ENCODE measurements around the gene SERGEF. TPM values are rescaled to one million over a fixed set of nuclear protein-coding genes. Genes with fewer than 3 reads are reported as not detected.

The SERGEF gene
- total RNA-seq, 2 experiments from 2014 or later, result 27.5 to 27.7 TPM

DNA sequence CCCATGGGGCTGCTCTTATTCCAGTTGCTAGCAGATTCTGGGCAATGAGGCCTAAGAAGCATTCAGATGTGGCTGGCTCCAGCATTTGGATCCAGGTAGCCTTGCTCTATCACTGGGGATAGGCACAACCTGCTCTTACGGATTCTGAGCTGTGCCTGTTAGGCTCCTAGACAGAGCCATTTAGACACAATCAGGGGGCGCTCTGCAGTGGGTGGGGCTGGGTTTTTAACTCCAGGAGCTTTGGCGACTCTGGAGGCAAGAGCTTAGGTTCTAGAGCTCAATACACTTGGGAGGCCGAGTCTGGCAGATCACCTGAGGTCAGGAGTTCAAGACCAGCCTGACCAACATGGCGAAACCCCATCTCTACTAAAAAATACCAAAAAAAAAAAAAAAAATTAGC lies 246.3 kb downstream of the SERGEF start:
- POLR2A ChIA-PET, result no interaction called here
- CTCF ChIA-PET, result interaction anchor here (0.7 kb wide), 1 partner anchor 185 kb away, joined by 3 read pairs; no protein-coding TSS in a partner anchor

DNA sequence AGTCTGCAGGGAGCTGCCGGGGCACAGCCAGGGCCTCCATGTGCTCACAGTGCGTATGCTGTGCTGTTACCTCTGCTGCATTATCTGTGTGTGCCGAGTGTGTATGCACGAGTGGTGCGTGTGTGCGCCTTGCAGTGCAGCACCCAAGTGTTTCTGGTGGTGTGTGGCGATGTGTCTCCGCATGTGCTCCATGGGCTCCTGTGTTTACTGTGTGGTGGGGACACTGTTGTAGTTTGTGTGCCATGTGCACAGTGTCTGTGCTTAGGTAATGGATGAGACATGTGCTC lies 246.8 kb downstream of the SERGEF start:
- ChIA-PET CTCF (no interaction called here), POLR2A (no interaction called here)

DNA sequence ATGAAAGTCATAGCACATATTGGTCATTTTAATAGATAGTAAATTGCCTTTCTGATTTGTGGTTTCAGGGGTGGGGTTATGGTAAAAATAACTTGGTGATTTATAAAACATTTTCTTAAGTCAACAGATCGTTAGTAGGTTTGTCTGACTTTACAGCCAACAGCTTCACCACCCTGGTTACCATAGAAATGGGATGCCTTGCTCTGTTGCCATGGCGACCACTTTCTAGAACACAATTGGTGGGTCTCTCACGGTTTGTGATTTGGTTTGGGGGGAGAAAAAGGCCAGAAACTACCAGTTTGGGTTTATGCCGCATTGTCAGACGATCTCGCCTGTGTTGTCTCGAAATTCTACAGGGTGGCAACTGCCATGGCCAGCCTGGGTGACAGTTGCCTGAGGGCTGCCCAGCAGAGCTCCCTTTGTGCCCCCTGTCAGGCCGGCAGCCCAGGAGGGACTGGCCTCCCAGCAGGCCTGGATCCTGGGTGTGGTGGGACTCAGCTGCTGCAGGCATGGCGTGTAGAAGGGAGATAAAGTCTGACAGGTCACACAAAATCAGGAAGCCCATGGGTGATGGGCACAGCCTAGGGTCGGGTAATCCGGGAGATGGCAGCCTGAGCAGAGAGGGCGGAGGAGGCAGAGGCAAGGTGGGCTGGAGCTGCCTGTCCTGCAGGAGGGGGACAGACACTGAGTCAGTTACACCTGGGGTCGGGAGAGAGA lies 247.3 kb downstream of the SERGEF start:
- CTCF ChIA-PET, result no interaction called here

DNA sequence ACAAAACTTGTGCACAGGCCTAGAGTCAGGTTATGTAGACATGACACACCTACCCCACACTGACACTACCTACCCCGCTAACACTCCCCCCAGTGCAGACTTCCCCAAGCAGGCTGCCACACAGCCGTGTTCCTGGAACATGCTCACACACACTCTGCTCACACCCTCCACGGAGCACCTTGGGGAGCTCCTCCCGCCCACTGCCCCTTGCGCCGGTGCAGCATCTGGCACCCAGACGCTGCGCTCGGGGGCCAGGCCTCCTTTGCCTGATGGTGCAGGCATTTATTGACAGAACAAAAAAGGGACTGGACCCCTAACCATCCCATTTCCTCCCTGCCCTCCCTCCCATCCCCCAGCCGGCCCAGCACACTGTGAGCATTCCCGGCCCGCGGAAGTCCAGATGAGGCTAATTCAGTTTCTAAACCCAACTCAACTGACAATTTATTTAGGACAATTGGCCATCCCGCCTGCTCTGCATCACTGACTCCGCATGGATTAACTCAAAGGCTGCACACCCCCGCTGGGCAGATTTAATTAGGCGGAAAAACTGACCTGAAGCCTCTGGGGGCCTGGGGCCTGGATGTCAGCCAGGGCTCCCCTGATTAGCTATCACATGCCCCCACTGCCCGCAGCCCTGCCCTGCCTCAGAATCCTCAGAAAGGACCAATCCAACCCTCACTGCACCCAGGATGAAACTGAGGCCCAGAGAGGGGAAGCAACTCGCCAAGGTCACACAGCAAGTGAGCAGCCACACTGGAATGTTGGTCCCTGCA lies 248.2 kb downstream of the SERGEF start:
- ChIA-PET POLR2A (no interaction called here), CTCF (no interaction called here)

More for the DNA sequence above, 247.3 kb downstream of the SERGEF start:
- POLR2A ChIA-PET, result no interaction called here

DNA sequence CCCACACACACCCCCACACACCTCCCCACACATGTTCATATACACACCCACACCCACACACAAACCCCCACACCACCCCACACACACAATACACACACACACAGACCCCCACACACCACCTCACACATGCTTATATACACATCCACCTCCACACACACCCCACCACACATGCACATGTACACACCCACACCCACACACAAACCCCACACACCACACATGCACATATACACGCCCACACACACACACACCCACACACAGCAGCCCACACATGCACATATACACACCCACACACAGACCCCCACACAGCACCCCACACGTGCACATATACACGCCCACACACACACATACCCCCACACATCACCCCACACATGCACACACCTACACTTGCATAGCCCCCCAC lies 249.1 kb downstream of the SERGEF start:
- ChIA-PET CTCF (no interaction called here), POLR2A (no interaction called here)

DNA sequence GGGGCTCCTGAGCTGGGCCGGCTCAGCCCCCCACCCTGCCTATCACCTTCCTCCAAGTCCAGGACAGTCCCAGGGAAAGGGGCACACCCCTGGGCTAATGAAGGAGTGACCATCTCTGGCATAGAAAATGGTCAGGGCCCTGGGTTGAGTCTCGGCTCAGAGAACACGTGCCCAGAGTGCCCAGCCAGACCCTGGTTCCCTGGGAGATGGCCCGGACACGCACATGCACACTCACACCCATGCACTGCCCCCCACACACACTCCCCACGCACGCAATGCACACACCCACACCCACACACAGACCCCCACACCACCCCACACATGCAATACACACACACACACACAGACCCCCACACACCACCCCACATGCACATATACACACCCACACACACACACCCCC lies 249.6 kb downstream of the SERGEF start:
- CTCF ChIA-PET, result no interaction called here
- POLR2A ChIA-PET, result no interaction called here

DNA sequence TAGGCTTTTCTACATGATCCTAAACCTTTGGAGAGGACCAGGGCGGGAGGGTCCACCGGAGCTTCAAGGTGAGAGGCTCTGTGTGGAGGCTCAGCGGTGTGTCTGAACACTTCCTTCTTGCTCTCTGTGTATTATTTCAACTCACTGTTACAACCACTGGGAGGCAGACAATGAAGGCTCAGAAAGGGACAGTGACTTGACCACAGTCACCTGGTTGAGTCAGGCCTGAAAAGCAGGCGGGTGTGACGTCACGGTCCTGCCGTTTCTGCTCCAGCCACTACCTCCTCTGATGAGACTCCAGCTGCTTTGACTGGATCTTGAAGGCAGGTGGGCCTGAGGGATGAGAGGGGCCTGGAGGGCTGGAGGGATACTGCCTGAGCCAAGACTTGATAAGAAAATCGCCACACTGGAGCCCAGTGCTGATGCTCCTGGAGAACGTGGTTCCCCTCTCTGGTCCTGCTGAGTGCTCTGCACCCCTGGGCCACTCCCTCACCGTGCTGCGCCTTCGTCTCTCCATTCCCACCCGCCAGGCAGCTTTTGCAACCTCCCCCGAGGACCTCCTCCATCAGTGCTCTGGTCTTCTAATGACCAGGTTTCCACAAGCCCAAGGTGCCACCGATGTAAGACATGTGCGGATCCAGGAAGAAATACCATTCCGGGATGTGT lies 250.4 kb downstream of the SERGEF start:
- ChIA-PET CTCF (no interaction called here), POLR2A (no interaction called here)

DNA sequence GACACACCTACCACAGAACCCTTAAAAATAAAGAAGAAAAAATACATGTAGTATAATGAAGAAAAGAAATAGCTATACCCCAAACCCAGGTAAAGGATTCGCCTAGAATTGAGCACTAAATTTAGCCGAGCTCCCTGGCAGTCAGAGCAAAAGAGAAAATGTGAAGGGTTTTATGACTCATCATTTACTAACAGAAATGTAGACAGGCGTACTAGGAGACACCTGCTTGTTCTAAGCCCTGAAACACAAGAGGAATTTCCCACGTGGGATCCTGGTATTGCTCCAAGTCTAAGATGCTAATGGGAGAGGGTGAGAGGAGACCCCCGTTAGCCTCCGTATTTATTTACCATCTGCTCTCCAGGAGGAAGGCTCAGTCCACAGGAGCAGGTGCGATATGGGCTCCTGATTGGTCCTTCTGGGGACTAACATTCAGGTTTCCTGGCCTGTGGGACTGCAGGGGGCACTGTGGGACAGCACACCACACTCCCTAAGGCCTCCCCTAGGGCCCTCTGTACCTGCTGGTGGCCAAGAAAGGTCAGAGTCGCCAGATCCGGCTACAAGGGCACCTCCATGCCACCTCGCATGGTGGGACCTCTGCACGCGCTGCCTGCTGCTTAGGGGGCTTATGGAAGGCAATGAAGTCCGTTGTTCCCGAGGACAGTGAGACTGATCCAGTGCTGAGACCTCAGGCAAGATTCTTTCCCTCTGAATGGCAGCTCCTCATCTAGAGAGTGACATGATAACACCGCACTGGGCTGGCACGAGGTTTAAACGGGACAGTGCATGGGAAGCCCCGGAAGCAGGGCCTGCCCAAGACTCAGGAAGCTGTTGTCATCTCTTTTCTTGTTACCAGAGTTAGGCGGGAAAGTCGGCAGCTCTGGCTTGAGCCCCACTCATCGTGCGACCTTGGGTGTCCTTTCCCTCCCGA lies 252.5 kb downstream of the SERGEF start:
- ChIA-PET POLR2A (no interaction called here), CTCF (interaction anchor here (0.7 to 1.6 kb wide), 4 partner anchors 14 to 219 kb away, joined by 3 to 4 read pairs (median 3); no protein-coding TSS in a partner anchor)

DNA sequence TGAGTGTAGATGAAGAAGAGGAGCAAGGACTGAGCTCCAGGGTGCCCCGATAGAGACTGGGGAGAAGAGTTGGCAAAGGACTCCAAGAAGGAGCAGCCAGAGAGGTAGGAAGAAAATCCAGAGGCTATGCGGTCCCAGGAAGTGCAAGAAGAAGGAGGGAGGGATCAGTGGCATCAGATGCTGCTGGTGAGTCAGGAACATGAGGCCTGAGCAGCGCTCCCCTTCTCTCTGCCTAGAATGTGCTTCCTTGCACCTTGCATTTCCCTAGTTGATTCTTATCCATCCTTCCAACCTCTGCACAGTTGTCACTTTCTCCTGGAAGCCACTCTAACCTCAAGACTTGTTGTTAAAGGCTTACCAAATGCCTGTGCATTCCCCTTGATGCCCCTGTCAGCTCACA lies 257.0 kb downstream of the SERGEF start:
- CTCF ChIA-PET, result no interaction called here

DNA sequence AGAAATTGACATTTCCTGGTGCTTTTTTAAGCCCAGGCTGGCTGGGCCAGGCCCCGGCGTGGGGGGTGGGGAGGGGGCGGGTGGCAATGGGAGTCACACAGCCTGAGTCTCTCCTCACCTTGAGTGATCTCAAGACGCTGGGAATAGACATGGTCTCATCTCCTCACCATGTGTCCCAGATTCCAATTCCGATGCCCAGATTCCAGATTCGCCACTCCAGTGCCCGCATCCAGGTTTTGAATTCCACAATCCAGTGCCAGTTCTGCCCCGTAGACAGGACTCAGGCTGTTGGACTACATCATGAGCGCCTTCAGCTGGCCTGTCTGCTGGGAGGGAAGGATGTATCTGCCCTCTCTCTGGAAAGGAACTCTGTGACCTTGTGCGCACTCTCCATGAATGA lies 259.2 kb downstream of the SERGEF start:
- CTCF ChIA-PET, result no interaction called here
- POLR2A ChIA-PET, result no interaction called here

More for the DNA sequence above, 257.0 kb downstream of the SERGEF start:
- POLR2A ChIA-PET, result no interaction called here

DNA sequence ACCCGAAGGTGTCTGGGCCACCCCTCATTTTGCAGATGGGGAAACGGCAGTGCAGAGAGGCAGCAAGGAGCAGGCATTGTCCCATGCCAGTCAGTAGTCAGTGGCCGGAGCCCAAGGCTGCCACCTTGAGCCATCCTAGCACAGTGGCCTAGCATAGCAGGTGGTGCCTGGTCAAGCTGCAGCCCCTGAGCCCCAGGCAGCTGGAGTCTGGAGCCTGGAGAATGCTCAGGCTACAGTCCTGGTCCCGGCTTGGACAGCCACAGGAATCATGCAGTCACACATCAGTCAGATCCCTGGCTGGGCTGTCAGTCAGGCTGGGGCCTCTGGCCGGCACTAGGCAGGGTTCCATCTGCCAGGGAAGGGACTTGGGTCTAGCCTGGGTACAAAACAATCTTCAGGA lies 259.7 kb downstream of the SERGEF start:
- CTCF ChIA-PET, result no interaction called here
- POLR2A ChIA-PET, result no interaction called here

DNA sequence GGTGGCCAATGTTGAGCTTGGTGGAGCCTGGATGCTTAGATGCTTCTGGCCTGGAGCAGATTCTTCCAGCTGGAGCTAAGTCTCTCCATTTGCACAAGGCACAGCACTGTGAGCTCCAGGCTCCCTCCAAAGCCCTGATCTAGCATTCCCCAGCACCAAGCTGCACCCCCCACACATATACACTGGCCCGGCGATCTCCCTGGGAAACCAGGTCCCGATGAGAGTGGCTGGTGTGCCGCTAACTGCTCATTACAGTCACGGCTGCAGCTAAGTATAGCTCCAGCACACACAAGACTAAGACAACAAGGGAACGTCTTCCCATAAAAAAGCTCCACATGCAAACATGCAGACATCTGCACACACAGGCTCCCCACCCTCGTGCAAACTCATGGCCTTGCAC lies 260.7 kb downstream of the SERGEF start:
- CTCF ChIA-PET, result no interaction called here
- POLR2A ChIA-PET, result no interaction called here

DNA sequence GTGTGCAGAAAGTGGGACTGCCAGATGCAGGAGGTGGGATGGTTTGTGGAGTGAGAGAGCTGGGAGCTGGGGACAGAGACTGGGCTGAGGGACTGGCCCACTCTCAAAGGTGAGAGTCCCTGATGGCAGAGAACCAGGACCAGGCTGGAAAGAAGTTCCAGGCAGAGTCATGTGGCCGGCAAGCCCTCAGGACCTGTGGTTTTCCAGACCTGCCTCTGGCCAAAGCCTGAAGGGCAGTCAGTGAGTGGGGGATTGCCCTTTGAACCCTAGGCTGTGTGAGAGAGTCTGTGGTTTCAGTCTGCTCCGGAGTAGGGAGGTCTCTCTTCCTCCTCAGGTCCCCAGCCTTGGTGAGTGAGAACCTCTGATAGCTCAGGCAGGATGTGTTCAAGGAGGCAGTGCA lies 261.3 kb downstream of the SERGEF start:
- POLR2A ChIA-PET, result interaction anchor here (0.6 kb wide), 1 partner anchor 277 kb away, joined by 3 read pairs; no protein-coding TSS in a partner anchor

DNA sequence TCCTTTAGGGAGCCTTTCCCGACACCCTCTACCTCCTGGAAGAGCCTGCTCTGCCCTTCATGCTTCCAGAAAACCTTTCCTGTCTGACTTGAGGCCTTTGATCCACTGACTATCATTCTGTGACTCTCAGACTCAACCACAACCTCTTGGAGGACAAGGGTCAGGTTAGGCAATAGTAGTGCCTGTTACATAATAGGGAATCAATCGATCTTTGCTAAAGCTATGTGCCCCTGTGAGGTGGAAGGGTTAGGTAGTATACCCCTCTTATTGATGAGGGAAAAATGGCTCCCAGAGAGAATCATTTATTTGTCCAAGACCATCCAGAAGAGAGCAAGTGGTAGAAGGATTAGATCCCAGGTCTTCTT lies 262.1 kb downstream of the SERGEF start:
- ChIA-PET POLR2A (interaction anchor here (0.6 kb wide), 1 partner anchor 276 kb away, joined by 3 read pairs; no protein-coding TSS in a partner anchor), CTCF (no interaction called here)

More for the DNA sequence above, 261.3 kb downstream of the SERGEF start:
- CTCF ChIA-PET, result no interaction called here

DNA sequence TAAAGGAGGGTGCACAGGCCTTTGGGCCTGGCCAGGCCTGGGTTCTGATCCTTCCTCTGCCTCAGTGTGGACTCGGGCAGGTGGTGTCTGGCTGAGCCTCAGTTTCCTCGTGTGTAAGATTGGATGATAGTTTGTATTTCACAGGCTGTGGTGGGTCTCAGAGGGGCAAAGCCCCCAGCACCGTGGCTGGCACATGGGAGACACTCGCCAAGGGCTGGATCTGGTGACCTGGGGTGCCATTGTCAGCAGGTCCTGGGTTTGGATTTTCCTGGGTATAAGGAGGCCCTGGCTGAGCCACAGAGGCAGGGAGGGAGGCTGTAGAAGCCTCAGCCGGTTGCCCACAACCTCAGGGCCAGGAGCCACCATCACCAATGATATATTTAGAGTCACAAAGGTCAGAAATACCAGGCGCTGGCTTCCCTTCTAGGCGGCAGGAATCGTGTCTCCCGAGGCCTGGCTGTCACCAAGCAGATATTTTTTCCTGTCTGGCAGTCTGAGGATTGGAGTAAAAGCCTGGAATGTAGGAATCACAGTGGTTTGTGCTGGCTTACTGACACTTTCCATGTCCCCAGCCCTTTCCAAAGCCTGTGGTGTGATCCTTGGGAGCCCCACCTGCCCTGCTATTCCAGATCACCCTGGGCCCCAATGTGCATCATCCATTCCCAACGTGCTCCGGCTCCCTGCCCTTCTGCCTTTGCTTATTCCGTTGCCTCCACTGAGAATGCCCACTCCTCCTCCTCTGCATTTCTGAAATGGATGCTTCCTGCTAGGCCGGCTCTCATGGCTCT lies 262.6 kb downstream of the SERGEF start:
- ChIA-PET CTCF (no interaction called here), POLR2A (no interaction called here)

DNA sequence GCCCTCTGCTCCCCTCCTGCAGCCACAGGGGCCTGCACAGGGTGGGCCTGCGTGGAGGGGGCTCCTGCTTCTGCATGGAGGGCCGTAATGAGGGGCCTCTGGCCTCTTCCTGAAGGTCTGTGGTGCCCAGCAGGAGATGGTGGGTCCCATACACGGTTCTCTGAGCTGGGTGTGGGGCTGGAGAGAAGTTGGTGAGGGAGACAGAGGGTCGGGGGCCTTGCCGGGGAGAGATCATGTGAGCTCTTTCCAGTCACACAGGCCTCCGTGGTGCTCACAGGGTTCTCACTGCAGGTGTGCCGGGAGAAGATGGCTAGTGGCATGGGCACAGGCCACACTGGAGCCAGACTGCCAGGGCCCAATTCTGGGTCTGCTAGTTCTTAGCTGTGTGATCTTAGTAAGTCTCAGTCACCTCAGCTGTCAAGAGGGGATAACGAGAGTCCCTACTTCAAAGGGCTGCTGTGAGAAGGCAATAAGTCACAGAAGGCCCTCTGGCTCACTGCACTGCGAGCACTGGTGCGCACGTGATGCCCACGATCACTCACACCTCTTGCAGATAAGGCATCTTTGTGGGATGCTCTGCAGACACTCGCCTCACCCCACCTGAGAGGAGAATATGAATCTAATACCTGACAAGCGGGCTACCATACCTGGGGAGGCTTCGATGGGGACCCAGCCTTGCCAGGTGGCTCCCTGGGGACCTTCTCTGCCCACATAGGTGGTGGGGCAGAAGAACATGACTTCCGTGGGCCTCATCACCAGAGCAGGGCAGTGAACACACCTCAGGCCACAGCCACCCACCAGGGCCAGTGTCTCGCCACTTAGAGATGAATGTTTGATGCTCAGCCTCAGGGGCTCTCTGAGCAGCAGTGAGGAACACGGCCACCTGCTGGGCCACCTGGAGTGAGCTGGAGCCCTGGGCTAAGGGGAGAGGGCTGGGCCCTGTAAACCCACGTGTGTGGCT lies 263.8 kb downstream of the SERGEF start:
- ChIA-PET POLR2A (no interaction called here), CTCF (no interaction called here)

DNA sequence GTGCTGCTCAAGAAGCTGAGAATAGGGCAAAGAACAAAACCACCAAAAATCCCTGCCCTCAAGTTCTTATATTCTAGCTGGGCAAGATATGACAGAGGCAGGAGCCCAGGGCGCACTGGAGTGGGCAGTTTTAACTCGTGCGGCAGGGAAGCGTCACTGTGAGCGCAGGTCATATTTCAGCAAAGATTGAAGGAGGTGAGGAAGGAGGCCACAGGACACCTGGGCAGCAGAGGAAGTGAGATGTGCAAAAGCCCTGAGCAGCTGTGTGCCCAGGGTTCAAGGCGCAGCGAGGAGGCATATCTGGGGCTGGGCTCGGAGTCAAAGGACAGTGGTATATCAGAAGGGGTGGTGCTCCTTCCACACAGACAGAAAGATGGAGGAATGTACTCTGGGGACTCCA lies 264.8 kb downstream of the SERGEF start:
- ChIA-PET POLR2A (no interaction called here), CTCF (no interaction called here)
